Hematopoietic multipotent progenitor cell treated with erythropoietin and hydrocortisone succinate and interleukin-3 and kit ligand, for 8 days (in vitro differentiated cells): ENCODE measurements around the gene SLC6A6.

Experiments used
- DNase-seq: peaks from one replicate; pipeline ENCODE4 v3.0.0-alpha.2; 2015

The SLC6A6 gene

GRCh38 chr3:14528081-14528480 is 125.7 kb downstream of the SLC6A6 start:
- DNase-seq: no peak

- no peak for DNase-seq
Measured at GRCh38 chr3:14531856-14532395, 129.5 kb downstream of the SLC6A6 start.

- DNase-seq: peak; percentile 6
Measured at GRCh38 chr3:14532691-14533456, 130.5 kb downstream of the SLC6A6 start.

GRCh38 chr3:14533457-14533958 is 131.1 kb downstream of the SLC6A6 start:
- DNase-seq: no peak

GRCh38 chr3:14534516-14535191 is 132.2 kb downstream of the SLC6A6 start:
- no peak for DNase-seq

- DNase-seq: no peak
Measured at GRCh38 chr3:14535616-14536015, 133.2 kb downstream of the SLC6A6 start.

- DNase-seq: no peak
Measured at GRCh38 chr3:14536055-14536815, 133.8 kb downstream of the SLC6A6 start.

- DNase-seq: no peak
Measured at GRCh38 chr3:14536837-14537589, 134.6 kb downstream of the SLC6A6 start.

GRCh38 chr3:14537590-14538450 is 135.4 kb downstream of the SLC6A6 start:
- peak; percentile 19 for DNase-seq

GRCh38 chr3:14538451-14539088 is 136.2 kb downstream of the SLC6A6 start:
- DNase-seq: no peak
